Kidney capillary endothelial cell (primary cell): ENCODE measurements around the gene TMEM179.

ENCODE experiments used
- DNase-seq: peaks from one replicate; pipeline ENCODE4 v3.0.0-alpha.2; 2018; ENCODE audit warnings: low spot score

Gene TMEM179

GRCh38 chr14:104598910-104599273 is 5.7 kb downstream of the TMEM179 start:
- DNase-seq, result no peak

- DNase-seq, result no peak
These were observed 6.3 kb downstream of the TMEM179 start for GRCh38 chr14:104598039-104598909.

- DNase-seq, result no peak
These were observed 7.0 kb downstream of the TMEM179 start for GRCh38 chr14:104597576-104597975.

- no peak for DNase-seq
These were observed 7.6 kb downstream of the TMEM179 start for GRCh38 chr14:104596927-104597351.

- no peak for DNase-seq
These were observed 8.1 kb downstream of the TMEM179 start for GRCh38 chr14:104596451-104596918.

- DNase-seq, result no peak
These were observed 8.6 kb downstream of the TMEM179 start for GRCh38 chr14:104595911-104596450.

GRCh38 chr14:104595116-104595675 is 9.4 kb downstream of the TMEM179 start:
- DNase-seq, result no peak

- DNase-seq, result no peak
These were observed 10.1 kb downstream of the TMEM179 start for GRCh38 chr14:104594310-104595046.

GRCh38 chr14:104593710-104594136 is 10.8 kb downstream of the TMEM179 start:
- no peak for DNase-seq

GRCh38 chr14:104593241-104593701 is 11.3 kb downstream of the TMEM179 start:
- no peak for DNase-seq

GRCh38 chr14:104592785-104593184 is 11.8 kb downstream of the TMEM179 start:
- no peak for DNase-seq

GRCh38 chr14:104592292-104592672 is 12.3 kb downstream of the TMEM179 start:
- DNase-seq, result no peak

GRCh38 chr14:104591506-104592291 is 12.9 kb downstream of the TMEM179 start:
- DNase-seq, result no peak

- DNase-seq, result no peak
These were observed 13.5 kb downstream of the TMEM179 start for GRCh38 chr14:104591031-104591430.

GRCh38 chr14:104590240-104590965 is 14.2 kb downstream of the TMEM179 start:
- no peak for DNase-seq

- DNase-seq, result no peak
These were observed 15.0 kb downstream of the TMEM179 start for GRCh38 chr14:104589338-104590195.

- DNase-seq, result no peak
These were observed 16.3 kb downstream of the TMEM179 start for GRCh38 chr14:104588066-104588857.

- DNase-seq, result no peak
These were observed 16.9 kb downstream of the TMEM179 start for GRCh38 chr14:104587641-104588040.
